Measurements from ENCODE around the gene SMIM41. TPM values are rescaled to one million over a fixed set of nuclear protein-coding genes. Genes with fewer than 3 reads are reported as not detected.

Gene SMIM41
- total RNA-seq, 1 donor from 2014 or later: 4.3 TPM

DNA sequence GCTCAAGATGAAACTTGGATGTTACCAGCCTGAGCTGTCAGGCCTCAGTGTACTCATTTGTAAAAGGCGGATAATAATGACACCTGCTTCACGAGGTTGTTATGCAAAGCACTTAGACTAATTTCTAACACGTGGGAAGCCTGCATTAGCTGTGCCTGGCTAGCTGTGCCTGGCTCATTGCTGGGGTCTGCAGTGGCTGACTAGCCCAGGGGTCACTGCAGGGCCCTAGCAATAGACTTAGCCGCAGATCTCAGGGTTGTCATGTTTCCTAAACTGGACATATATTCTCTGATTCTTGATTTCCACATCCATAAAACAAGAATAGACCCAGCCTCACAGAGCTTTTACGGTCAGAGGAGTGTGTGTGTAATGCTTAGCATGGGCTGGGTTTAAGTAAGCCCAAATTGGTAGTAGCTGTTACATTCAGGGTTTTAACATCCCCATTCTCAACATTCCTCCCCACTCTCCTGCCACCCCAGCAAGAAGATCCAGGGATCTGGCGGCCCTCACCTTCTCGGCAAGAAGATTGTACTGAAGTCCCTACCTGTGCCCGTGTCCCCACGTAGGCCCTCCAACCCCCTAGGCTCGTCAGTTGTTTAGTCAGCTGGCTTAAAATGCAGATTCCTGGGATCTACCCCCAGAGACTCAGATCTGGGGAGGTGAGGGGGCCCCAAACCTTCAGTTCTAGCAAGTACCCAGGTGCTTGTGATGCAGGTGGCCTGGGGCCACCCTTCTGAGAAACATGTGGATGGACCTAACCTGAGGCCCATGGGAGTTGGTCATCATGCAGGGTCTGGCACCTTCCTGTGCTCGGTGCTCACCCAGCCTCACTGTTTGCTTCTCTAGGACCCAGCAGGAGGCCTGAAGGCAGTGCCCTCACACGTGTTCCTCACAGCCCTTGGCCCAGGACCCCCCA is 19.7 kb upstream of the SMIM41 start:
- intact Hi-C loops (cut with DNase I): no loop called here
- no peak overlapping the region for H3K4me3 ChIP-seq
- no peak for TF ChIP-seq CTCF (IDR thresholded peaks at IDR 0.05)
- no peak for DNase-seq
- peaks cover 48% of the 10 kb centered on the region for H3K36me3 ChIP-seq
- H3K27me3 ChIP-seq (ENCODE audit: low read depth): no peaks in the 10 kb centered on the region
- H3K4me1 ChIP-seq: peaks cover 8% of the 10 kb centered on the region
- no peaks in the 10 kb centered on the region for H3K9me3 ChIP-seq
- ATAC-seq: peak; percentile 37 to 40
- H3K27ac ChIP-seq: no peak overlapping the region

GRCh38 chr12:52060498-52061177 is 18.9 kb upstream of the SMIM41 start:
- H3K4me3 ChIP-seq: no peak overlapping the region
- no peak overlapping the region for H3K27ac ChIP-seq
- peaks cover 41% of the 10 kb centered on the region for H3K36me3 ChIP-seq
- no peaks in the 10 kb centered on the region for H3K9me3 ChIP-seq
- ATAC-seq: peak; percentile 6 to 23
- intact Hi-C loops (cut with DNase I): no loop called here
- TF ChIP-seq CTCF (IDR thresholded peaks at IDR 0.05): no peak
- H3K4me1 ChIP-seq: peaks cover 8% of the 10 kb centered on the region
- no peak for DNase-seq
- no peaks in the 10 kb centered on the region for H3K27me3 ChIP-seq (ENCODE audit: low read depth)

GRCh38 chr12:52061470-52062166 is 17.9 kb upstream of the SMIM41 start:
- H3K27ac ChIP-seq: no peak overlapping the region
- no peak for TF ChIP-seq CTCF (IDR thresholded peaks at IDR 0.05)
- DNase-seq: no peak

GRCh38 chr12:52062167-52063081 is 17.1 kb upstream of the SMIM41 start:
- no peak for TF ChIP-seq CTCF (IDR thresholded peaks at IDR 0.05)
- DNase-seq (no peak), ATAC-seq (no peak)
- Histone ChIP-seq H3K27me3 (ENCODE audit: low read depth) (no peaks in the 10 kb centered on the region), H3K36me3 (peaks cover 23% of the 10 kb centered on the region), H3K4me3 (no peak overlapping the region), H3K4me1 (peaks cover 8% of the 10 kb centered on the region), H3K27ac (no peak overlapping the region), H3K9me3 (no peaks in the 10 kb centered on the region)
- intact Hi-C loops (cut with DNase I): no loop called here

More at GRCh38 chr12:52061470-52062166, 17.9 kb upstream of the SMIM41 start:
- Histone ChIP-seq H3K4me3 (no peak overlapping the region), H3K9me3 (no peaks in the 10 kb centered on the region), H3K4me1 (peaks cover 8% of the 10 kb centered on the region), H3K36me3 (peaks cover 31% of the 10 kb centered on the region), H3K27me3 (ENCODE audit: low read depth) (no peaks in the 10 kb centered on the region)
- intact Hi-C loops (cut with DNase I): no loop called here
- no peak for ATAC-seq

Measured in lower lobe of right lung (tissue), 2 donors.